ENCODE data around the gene NLRP8. TPM values are rescaled to one million over a fixed set of nuclear protein-coding genes. Genes with fewer than 3 reads are reported as not detected.

NLRP8 gene
- total and polyA plus RNA-seq, 10 donors: not detected

GRCh38 chr19:55959996-55960675 is 12.5 kb downstream of the NLRP8 start:
- H3K9me3 ChIP-seq: peaks cover 0 to 49% (median 0%) of the 10 kb centered on the region in 8 donors
- intact Hi-C loops (cut with DNase I; ENCODE audit: low total_unique reads): no loop called here
- no peaks in the 10 kb centered on the region for H3K36me3 ChIP-seq
- DNase-seq: no peak
- no peaks in the 10 kb centered on the region for H3K27me3 ChIP-seq (replicated peaks in 1 of 7)
- TF ChIP-seq POLR2AphosphoS5 (IDR thresholded peaks at IDR 0.05) (no peak), POLR2A (IDR thresholded peaks at IDR 0.05) (no peak)
- TF ChIP-seq, protein P1, sequence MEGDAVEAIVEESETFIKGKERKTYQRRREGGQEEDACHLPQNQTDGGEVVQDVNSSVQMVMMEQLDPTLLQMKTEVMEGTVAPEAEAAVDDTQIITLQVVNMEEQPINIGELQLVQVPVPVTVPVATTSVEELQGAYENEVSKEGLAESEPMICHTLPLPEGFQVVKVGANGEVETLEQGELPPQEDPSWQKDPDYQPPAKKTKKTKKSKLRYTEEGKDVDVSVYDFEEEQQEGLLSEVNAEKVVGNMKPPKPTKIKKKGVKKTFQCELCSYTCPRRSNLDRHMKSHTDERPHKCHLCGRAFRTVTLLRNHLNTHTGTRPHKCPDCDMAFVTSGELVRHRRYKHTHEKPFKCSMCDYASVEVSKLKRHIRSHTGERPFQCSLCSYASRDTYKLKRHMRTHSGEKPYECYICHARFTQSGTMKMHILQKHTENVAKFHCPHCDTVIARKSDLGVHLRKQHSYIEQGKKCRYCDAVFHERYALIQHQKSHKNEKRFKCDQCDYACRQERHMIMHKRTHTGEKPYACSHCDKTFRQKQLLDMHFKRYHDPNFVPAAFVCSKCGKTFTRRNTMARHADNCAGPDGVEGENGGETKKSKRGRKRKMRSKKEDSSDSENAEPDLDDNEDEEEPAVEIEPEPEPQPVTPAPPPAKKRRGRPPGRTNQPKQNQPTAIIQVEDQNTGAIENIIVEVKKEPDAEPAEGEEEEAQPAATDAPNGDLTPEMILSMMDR (IDR thresholded peaks at IDR 0.05 in 8 of 11, conservative IDR thresholded peaks at IDR 0.05 in 3 of 11): no peak
- H3K4me1 ChIP-seq: no peaks in the 10 kb centered on the region
- 87 to 92% (median 91%) methylated on average over 6 of the region's 6 CpGs for whole genome bisulfite sequencing, 5 donors
- no peak overlapping the region for H3K27ac ChIP-seq
- no peak overlapping the region for H3K4me3 ChIP-seq

- Histone ChIP-seq H3K9me3 (peaks cover 0 to 44% (median 1%) of the 10 kb centered on the region in 8 donors), H3K27me3 (replicated peaks in 1 of 7) (no peaks in the 10 kb centered on the region), H3K27ac (no peak overlapping the region), H3K4me1 (no peaks in the 10 kb centered on the region), H3K36me3 (no peaks in the 10 kb centered on the region), H3K4me3 (no peak overlapping the region)
- no peak for DNase-seq
- TF ChIP-seq POLR2AphosphoS5 (IDR thresholded peaks at IDR 0.05) (no peak), POLR2A (IDR thresholded peaks at IDR 0.05) (no peak)
- TF ChIP-seq, protein P1 (IDR thresholded peaks at IDR 0.05 in 8 of 11, conservative IDR thresholded peaks at IDR 0.05 in 3 of 11): no peak
- 89 to 97% (median 92%) methylated on average over 10 of the region's 10 CpGs for WGBS, 5 donors
- intact Hi-C loops (cut with DNase I; ENCODE audit: low total_unique reads): no loop called here
Measured at GRCh38 chr19:55962186-55962585, 14.6 kb downstream of the NLRP8 start.

DNA sequence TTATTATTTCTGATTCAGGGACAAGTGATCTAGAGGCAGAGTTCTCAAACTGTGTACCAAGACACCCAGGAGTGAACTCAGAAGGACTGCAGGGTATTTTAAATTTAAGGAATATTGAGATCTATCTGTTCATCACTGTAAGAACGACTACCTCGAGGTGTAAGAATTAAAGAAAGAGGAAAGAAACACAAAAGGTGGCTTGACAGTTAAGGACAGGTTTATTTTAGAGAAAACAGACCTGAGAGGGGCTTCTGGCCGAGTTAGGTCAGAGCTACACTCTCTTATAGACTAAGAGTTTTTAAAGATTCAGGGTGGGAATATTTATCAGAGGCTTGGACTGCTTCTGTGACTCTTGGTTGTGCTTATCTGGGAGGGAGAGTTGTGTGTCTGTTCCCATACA is 26.4 kb downstream of the NLRP8 start:
- 38 to 52% (median 41%) methylated on average over 3 of the region's 3 CpGs for WGBS, 5 donors
- H3K27ac ChIP-seq: no peak overlapping the region
- DNase-seq: no peak
- H3K4me1 ChIP-seq: no peaks in the 10 kb centered on the region
- no peaks in the 10 kb centered on the region for H3K36me3 ChIP-seq
- peaks cover 0 to 56% (median 8%) of the 10 kb centered on the region in 8 donors for H3K9me3 ChIP-seq
- H3K27me3 ChIP-seq (replicated peaks in 1 of 7): peaks cover 0 to 8% (median 0%) of the 10 kb centered on the region in 7 donors
- no peak overlapping the region for H3K4me3 ChIP-seq
- intact Hi-C loops (cut with DNase I; ENCODE audit: low total_unique reads): no loop called here
- TF ChIP-seq POLR2A (IDR thresholded peaks at IDR 0.05): no peak
- TF ChIP-seq, protein P1 (IDR thresholded peaks at IDR 0.05 in 8 of 11, conservative IDR thresholded peaks at IDR 0.05 in 3 of 11): no peak
- TF ChIP-seq POLR2AphosphoS5 (IDR thresholded peaks at IDR 0.05): no peak

- WGBS, 5 donors: 75 to 81% (median 80%) methylated on average over 8 to 9 of the region's 9 CpGs
- Histone ChIP-seq H3K27me3 (replicated peaks in 1 of 7) (peaks cover 0 to 19% (median 0%) of the 10 kb centered on the region in 7 donors), H3K27ac (no peak overlapping the region), H3K36me3 (no peaks in the 10 kb centered on the region), H3K4me3 (no peak overlapping the region), H3K9me3 (peaks cover 0 to 46% (median 27%) of the 10 kb centered on the region in 8 donors), H3K4me1 (no peaks in the 10 kb centered on the region)
- TF ChIP-seq, protein P1 (IDR thresholded peaks at IDR 0.05 in 8 of 11, conservative IDR thresholded peaks at IDR 0.05 in 3 of 11): no peak
- TF ChIP-seq POLR2A (IDR thresholded peaks at IDR 0.05) (no peak), POLR2AphosphoS5 (IDR thresholded peaks at IDR 0.05) (no peak)
- intact Hi-C loops (cut with DNase I; ENCODE audit: low total_unique reads): no loop called here
- no peak for DNase-seq
Measured at GRCh38 chr19:55980415-55980814, 32.8 kb downstream of the NLRP8 start.

Data from spleen (tissue), 11 donors.